Measurements from ENCODE around the gene C5orf47. TPM values are rescaled to one million over a fixed set of nuclear protein-coding genes. Genes with fewer than 3 reads are reported as not detected.

Gene C5orf47
- total and polyA plus RNA-seq, 2 of the 8 experiments (the other 6 are each of a cell fraction or from before 2014, with no cell fraction given) = 0.11 TPM; not detected in 1

DNA sequence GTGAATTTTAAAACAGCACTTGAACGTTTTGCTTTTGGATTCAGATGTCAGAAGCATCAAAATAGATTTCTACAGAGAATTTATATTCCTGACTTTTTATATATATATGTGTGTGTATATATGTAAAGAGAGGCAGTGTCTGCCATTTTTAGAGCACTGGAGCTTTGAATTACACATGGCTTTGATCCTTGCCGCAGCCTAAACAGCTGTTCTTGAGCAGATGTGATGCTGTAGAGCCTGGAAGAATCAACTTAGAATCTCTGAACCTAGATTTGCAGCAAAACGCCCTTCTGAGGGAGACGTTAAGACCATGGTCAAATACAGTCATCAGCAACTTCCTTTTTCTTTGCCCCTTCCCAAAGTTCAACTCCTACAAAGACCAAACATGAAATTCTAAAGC lies 21.7 kb upstream of the C5orf47 start:
- DNase-seq (ENCODE audit: low read depth in 1 of 2, low spot score in 2 of 2) (no peak), FAIRE-seq (no peak)
- H3K9me3 ChIP-seq (ENCODE audit: insufficient read depth in 2 of 2, low read depth in 1 of 2, low read length in 1 of 2) = no peaks in the 10 kb centered on the region
- ChIA-PET CTCF (ENCODE audit: partially characterized antibody) (interaction anchor here (0.6 to 3.0 kb wide), 3 partner anchors 42 to 352 kb away, joined by 3 to 11 read pairs (median 5); no protein-coding TSS in a partner anchor), POLR2A (ENCODE audit: partially characterized antibody) (interaction anchor here (1.0 to 1.3 kb wide), 2 partner anchors 21 to 79 kb away, joined by 3 read pairs; partner anchors contain the start of gene CPEB4)
- no peaks in the 10 kb centered on the region for H3K79me2 ChIP-seq (ENCODE audit: control insufficient read depth in 1 of 2, insufficient read depth in 2 of 2, low read length in 2 of 2)
- no peak overlapping the region for H2BK20ac ChIP-seq (ENCODE audit: low read length)
- H3K4me1 ChIP-seq (replicated peaks in 1 of 4; ENCODE audit: control insufficient read depth in 3 of 4, insufficient read depth in 4 of 4, low read length in 3 of 4) = peaks cover 3 to 29% (median 22%) of the 10 kb centered on the region in 4 experiments; a peak in 6 of 7 replicates
- no peak overlapping the region for H4K8ac ChIP-seq (ENCODE audit: extremely low read depth, insufficient read depth, low read length)
- H2BK12ac ChIP-seq (ENCODE audit: low read depth, low read length) = no peak overlapping the region
- no peak overlapping the region for H2BK5ac ChIP-seq (ENCODE audit: low read depth, low read length)
- peak overlapping the region; percentile 39 for H3K4ac ChIP-seq (replicated peaks; ENCODE audit: insufficient read length, low read depth, low read length)
- no peaks in the 10 kb centered on the region for H3K79me1 ChIP-seq (ENCODE audit: low read depth, low read length)
- H3K18ac ChIP-seq (ENCODE audit: extremely low read depth, low read length) = no peak overlapping the region
- H3K23ac ChIP-seq (ENCODE audit: insufficient read length) = no peak overlapping the region
- no peak overlapping the region for H2AFZ ChIP-seq (ENCODE audit: low read length)
- no peak overlapping the region for H2BK15ac ChIP-seq (ENCODE audit: low read length)
- no peak overlapping the region for H3K14ac ChIP-seq (ENCODE audit: insufficient read length)
- H4K91ac ChIP-seq (replicated peaks; ENCODE audit: insufficient read length, low read length) = no peak overlapping the region
- no peaks in the 10 kb centered on the region for H3K36me3 ChIP-seq (ENCODE audit: control insufficient read depth in 2 of 4, insufficient read depth in 4 of 4, low read length in 3 of 4)
- TF ChIP-seq RNF2 (IDR thresholded peaks at IDR 0.05; ENCODE audit: borderline replicate concordance, low read depth, low read length, missing control alignments, poor library complexity, severe bottlenecking) = no peak
- TF ChIP-seq POLR2A (IDR thresholded peaks at IDR 0.05; ENCODE audit: control extremely low read depth in 1 of 2, low read depth in 2 of 2, low read length in 2 of 2) = no peak
- no peak for TF ChIP-seq TAF7 (optimal IDR thresholded peaks at IDR 0.05; ENCODE audit: borderline replicate concordance, low read depth, low read length)
- TF ChIP-seq MAFK (IDR thresholded peaks at IDR 0.05; ENCODE audit: low read depth, low read length) = no peak
- TF ChIP-seq BACH1 (IDR thresholded peaks at IDR 0.05; ENCODE audit: low read length) = no peak
- TF ChIP-seq KDM4A (IDR thresholded peaks at IDR 0.05; ENCODE audit: low read depth, low read length, severe bottlenecking) = no peak
- TF ChIP-seq ATF3 (IDR thresholded peaks at IDR 0.05; ENCODE audit: insufficient read depth, low read depth, low read length) = no peak
- TF ChIP-seq CTBP2 (IDR thresholded peaks at IDR 0.05; ENCODE audit: borderline replicate concordance, insufficient read depth, insufficient read length, low read length) = no peak
- H3K27me3 ChIP-seq (replicated peaks in 1 of 4; ENCODE audit: control insufficient read depth in 3 of 4, extremely low read depth in 1 of 4, insufficient read depth in 3 of 4, low read length in 3 of 4) = no peaks in the 10 kb centered on the region
- 81% methylated on average over 4 of the region's 4 CpGs; no CpG with 5 or more reads in 1 of the 2 experiments for whole genome bisulfite sequencing, 2 experiments (ENCODE audit: extremely low coverage in 1 of 2, insufficient coverage in 1 of 2, insufficient read length in 1 of 2, insufficient replicate concordance in 2 of 2, low coverage in 1 of 2, low lambda C conversion rate in 2 of 2, missing lambda C conversion rate in 1 of 2)
- no peak overlapping the region for H3K4me3 ChIP-seq (ENCODE audit: extremely low read depth in 1 of 4, insufficient read depth in 2 of 4, low read depth in 3 of 4, low read length in 4 of 4)
- no peak overlapping the region for H3K56ac ChIP-seq (replicated peaks; ENCODE audit: insufficient read length, low read depth, low read length)
- H3K23me2 ChIP-seq (ENCODE audit: low read depth, low read length) = peaks cover 1% of the 10 kb centered on the region; the same call in 1 of the 2 replicates
- H4K20me1 ChIP-seq (replicated peaks in 1 of 2; ENCODE audit: control insufficient read depth in 1 of 2, insufficient read depth in 2 of 2, low read length in 2 of 2) = no peaks in the 10 kb centered on the region
- no peak overlapping the region for H3K9ac ChIP-seq (replicated peaks in 1 of 4; ENCODE audit: extremely low read depth in 1 of 4, low read depth in 3 of 4, low read length in 3 of 4)
- H4K5ac ChIP-seq (ENCODE audit: insufficient read length, low read depth, low read length) = no peak overlapping the region
- no peak overlapping the region for H3K27ac ChIP-seq (ENCODE audit: low read depth, low read length)
- H3K4me2 ChIP-seq (ENCODE audit: insufficient read depth in 1 of 2, low read depth in 2 of 2, low read length in 2 of 2) = no peak overlapping the region
- no peak overlapping the region for H2BK120ac ChIP-seq (replicated peaks; ENCODE audit: low read depth, low read length)
- H2AK5ac ChIP-seq (ENCODE audit: low read depth, low read length) = no peak overlapping the region

Data from H1 (cell line).